Parathyroid adenoma (tissue), 2 donors: ENCODE results near the gene VSIG10.
A peak's percentile ranks its signal among the peaks of the same experiment; 100 is the strongest.
"Not testable (repeated sequence)": the region's sequence is repeated elsewhere in the genome, so short reads cannot be mapped to it uniquely, and the experiment has no call there.

Source experiments
- H2AFZ ChIP-seq: fragments of 300-600 bp; sonication (generic); one replicate; pipeline ENCODE4 v1.7.0; 2017; ENCODE audit warnings: antibody characterized with exemption, mild to moderate bottlenecking
- H3K27ac ChIP-seq: fragments of 300-600 bp; sonication (generic); one replicate; pipeline ENCODE4 v1.7.0; 2017
- H3K27me3 ChIP-seq: fragments of 300-600 bp; sonication (generic); one replicate; pipeline ENCODE4 v1.7.0; 2017; ENCODE audit warnings: low read length; ENCODE audit not compliant: control insufficient read depth, insufficient read depth
- H3K36me3 ChIP-seq: fragments of 300-600 bp; sonication (generic); one replicate; pipeline ENCODE4 v1.7.0; 2017; ENCODE audit warnings: low read length; ENCODE audit not compliant: control insufficient read depth, insufficient read depth
- H3K4me1 ChIP-seq: fragments of 300-600 bp; sonication (generic); one replicate; pipeline ENCODE4 v1.7.0; 2017; ENCODE audit warnings: control low read depth
- H3K4me2 ChIP-seq: fragments of 300-600 bp; sonication (generic); one replicate; pipeline ENCODE4 v1.7.0; 2017; ENCODE audit warnings: low read length
- H3K4me3 ChIP-seq: fragments of 300-600 bp; sonication (generic); one replicate; pipeline ENCODE4 v1.7.0; 2017; ENCODE audit warnings: low read depth, low read length
- H3K79me2 ChIP-seq: fragments of 300-600 bp; sonication (generic); one replicate; pipeline ENCODE4 v1.7.0; 2017; ENCODE audit warnings: control low read depth
- H3K9ac ChIP-seq: fragments of 300-600 bp; sonication (generic); one replicate; pipeline ENCODE4 v1.7.0; 2017; ENCODE audit warnings: mild to moderate bottlenecking
- H3K9me3 ChIP-seq: fragments of 300-600 bp; sonication (generic); one replicate; pipeline ENCODE4 v1.7.0; 2017; ENCODE audit warnings: low read length; ENCODE audit not compliant: control insufficient read depth
- CTCF ChIP-seq: fragments of 300-600 bp; sonication (generic); IDR thresholded peaks from one replicate; pipeline ENCODE4 v1.7.0; 2017; ENCODE audit warnings: antibody characterized with exemption, mild to moderate bottlenecking
- donor health status: primary hyperparathyroidism.

The VSIG10 gene

GRCh38 chr12:118136559-118137003 is 32.8 kb upstream of the VSIG10 start:
- Histone ChIP-seq H3K9ac (peak overlapping the region; percentile 100), H3K4me3 (peak overlapping the region; percentile 98), H3K36me3 (no peaks in the 10 kb centered on the region), H3K79me2 (peaks cover 30% of the 10 kb centered on the region), H3K4me1 (peaks cover 40% of the 10 kb centered on the region), H3K4me2 (peak overlapping the region; percentile 95), H3K27ac (peak overlapping the region; percentile 100), H3K27me3 (no peaks in the 10 kb centered on the region), H2AFZ (peak overlapping the region; percentile 54), H3K9me3 (no peaks in the 10 kb centered on the region)
- TF ChIP-seq CTCF = no peak

GRCh38 chr12:118135788-118136558 is 32.2 kb upstream of the VSIG10 start, which contains the start of gene PEBP1:
PEBP1 (plus strand) TSS chr12:118136124; CDS start chr12:118136210, 86 bp downstream.
- H3K4me3 ChIP-seq = peak within 1 kb of the TSS; percentile 98
- H3K4me1 ChIP-seq = peaks cover 37% of the 10 kb centered on the region
- TF ChIP-seq CTCF = no peak
- H3K79me2 ChIP-seq = peaks cover 24% of the 10 kb centered on the region
- peak within 1 kb of the TSS; percentile 100 for H3K9ac ChIP-seq
- peak within 1 kb of the TSS; percentile 95 for H3K4me2 ChIP-seq
- no peaks in the 10 kb centered on the region for H3K9me3 ChIP-seq
- no peaks in the 10 kb centered on the region for H3K27me3 ChIP-seq
- no peaks in the 10 kb centered on the region for H3K36me3 ChIP-seq
- peak within 1 kb of the TSS; percentile 100 for H3K27ac ChIP-seq
- H2AFZ ChIP-seq = peak within 1 kb of the TSS; percentile 54

DNA sequence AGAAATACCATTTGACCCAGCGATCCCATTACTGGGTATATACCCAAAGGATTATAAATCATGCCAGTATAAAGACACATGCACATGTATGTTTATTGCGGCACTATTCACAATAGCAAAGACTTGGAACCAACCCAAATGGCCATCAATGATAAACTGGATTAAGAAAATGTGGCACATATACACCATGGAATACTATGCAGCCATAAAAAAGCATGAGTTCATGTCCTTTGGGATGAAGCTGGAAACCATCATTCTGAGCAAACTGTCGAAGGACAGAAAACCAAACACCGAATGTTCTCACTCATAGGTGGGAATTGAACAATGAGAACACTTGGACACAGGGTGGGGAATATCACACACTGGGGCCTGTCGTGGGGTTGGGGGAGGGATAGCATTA is 25.6 kb upstream of the VSIG10 start:
- H3K36me3 ChIP-seq, H3K27me3 ChIP-seq, H3K4me1 ChIP-seq, H3K4me2 ChIP-seq, H3K27ac ChIP-seq, H3K4me3 ChIP-seq, H2AFZ ChIP-seq, H3K79me2 ChIP-seq, H3K9me3 ChIP-seq, H3K9ac ChIP-seq: not testable (repeated sequence)

- Histone ChIP-seq H3K4me3 (no peak overlapping the region), H3K4me2 (no peak overlapping the region), H2AFZ (no peak overlapping the region), H3K79me2 (peaks cover 5% of the 10 kb centered on the region), H3K27me3 (no peaks in the 10 kb centered on the region), H3K36me3 (no peaks in the 10 kb centered on the region), H3K4me1 (peaks cover 6% of the 10 kb centered on the region), H3K9ac (no peak overlapping the region), H3K27ac (no peak overlapping the region), H3K9me3 (no peaks in the 10 kb centered on the region)
- no peak for TF ChIP-seq CTCF
Measured at GRCh38 chr12:118127867-118128266, 24.1 kb upstream of the VSIG10 start.

DNA sequence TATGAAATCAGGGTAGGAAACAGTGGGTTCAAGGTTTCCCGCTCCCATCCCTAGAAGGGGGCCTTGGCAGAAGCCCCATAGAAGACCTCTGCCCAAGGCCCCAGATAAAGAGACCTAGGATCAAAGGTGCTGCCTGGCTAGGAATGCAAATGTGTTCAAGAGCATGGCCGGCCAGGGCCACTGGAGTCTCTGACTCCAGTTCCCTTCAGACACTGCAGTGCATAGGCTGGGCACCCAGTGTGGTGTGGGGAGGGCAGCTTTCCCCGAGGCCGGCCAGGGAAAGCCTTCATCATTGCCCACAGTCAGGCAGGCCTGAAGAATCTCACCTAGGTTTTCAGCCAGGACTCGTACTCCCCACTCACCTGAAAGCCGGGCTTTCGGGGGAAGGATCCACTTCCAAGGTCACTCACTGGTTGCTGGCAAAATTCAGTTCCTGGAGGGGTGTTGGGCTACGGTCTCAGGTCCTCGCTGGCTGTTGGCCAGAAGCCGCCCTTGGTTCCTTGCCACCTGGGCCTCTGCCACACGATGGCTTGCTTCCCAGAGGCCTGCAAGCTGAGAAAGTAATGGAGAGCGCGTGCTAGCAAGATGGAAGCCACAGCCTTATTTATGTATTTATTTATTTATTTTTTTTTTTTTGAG is 22.4 kb upstream of the VSIG10 start:
- peak overlapping the region; percentile 20 for H3K4me2 ChIP-seq
- H3K27ac ChIP-seq = peak overlapping the region; percentile 74
- H3K4me3 ChIP-seq = no peak overlapping the region
- peaks cover 5% of the 10 kb centered on the region for H3K79me2 ChIP-seq
- H3K36me3 ChIP-seq = no peaks in the 10 kb centered on the region
- H3K9ac ChIP-seq = no peak overlapping the region
- H3K4me1 ChIP-seq = peaks cover 1% of the 10 kb centered on the region
- H2AFZ ChIP-seq = peak overlapping the region; percentile 89
- no peaks in the 10 kb centered on the region for H3K27me3 ChIP-seq
- no peak for TF ChIP-seq CTCF
- H3K9me3 ChIP-seq = no peaks in the 10 kb centered on the region
